PFSK-1 (cell line): Measurements from ENCODE around the gene MINDY1.

Source experiments
- FOXP2 ChIP-seq: optimal IDR thresholded peaks from 2 replicates; pipeline ENCODE3; 2011; ENCODE audit warnings: borderline replicate concordance, control low read depth, inconsistent platforms; ENCODE audit not compliant: insufficient read depth; ENCODE audit errors: extremely low read length, extremely low read depth
- POLR2AphosphoS5 ChIP-seq: IDR thresholded peaks from 2 replicates; pipeline ENCODE4 v1.6.1; 2012; ENCODE audit warnings: low read depth, mild to moderate bottlenecking, control low read depth, low read length, moderate library complexity
- SIN3A ChIP-seq: IDR thresholded peaks from 2 replicates; pipeline ENCODE4 v1.6.1; 2012; ENCODE audit warnings: mild to moderate bottlenecking, low read length, moderate library complexity, borderline replicate concordance; ENCODE audit not compliant: insufficient read depth
- TAF1 ChIP-seq: IDR thresholded peaks from 2 replicates; pipeline ENCODE4 v1.6.1; 2012; ENCODE audit warnings: low read length, control low read depth, borderline replicate concordance; ENCODE audit not compliant: insufficient read depth
- TF ChIP-seq, protein P1 (sequence below), 2 experiments: IDR thresholded peaks; 2 replicates each; pipeline versions ENCODE4 v1.6.1 to v1.8.0; 2011 to 2012; ENCODE audit warnings: low read depth in 2 of 2, low read length in 2 of 2, control low read depth in 1 of 2, inconsistent platforms in 1 of 2, mild to moderate bottlenecking in 1 of 2, moderate library complexity in 1 of 2; ENCODE audit not compliant: insufficient read depth in 1 of 2

Gene MINDY1

DNA sequence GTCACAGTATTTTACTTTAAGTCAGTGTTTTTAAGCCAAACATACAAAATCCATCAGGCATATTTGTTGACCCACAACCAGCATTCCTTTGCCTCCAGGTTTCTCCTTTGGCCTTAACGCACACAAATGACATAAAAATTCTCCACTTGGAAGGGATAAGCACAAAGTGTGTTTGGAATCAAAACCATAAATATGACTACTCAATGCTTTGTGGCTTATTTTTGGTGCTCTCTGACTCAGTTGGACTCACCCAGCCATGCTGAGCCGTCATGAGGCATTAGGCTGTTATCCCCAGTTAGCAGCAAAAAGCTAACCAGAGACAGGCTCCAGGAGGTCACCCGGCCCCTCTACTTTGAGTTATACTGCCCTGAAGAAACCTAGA, 2.5 kb upstream of the MINDY1 start:
- TF ChIP-seq POLR2AphosphoS5 (no peak), FOXP2 (no peak), TAF1 (no peak), SIN3A (no peak)
- TF ChIP-seq, protein P1, sequence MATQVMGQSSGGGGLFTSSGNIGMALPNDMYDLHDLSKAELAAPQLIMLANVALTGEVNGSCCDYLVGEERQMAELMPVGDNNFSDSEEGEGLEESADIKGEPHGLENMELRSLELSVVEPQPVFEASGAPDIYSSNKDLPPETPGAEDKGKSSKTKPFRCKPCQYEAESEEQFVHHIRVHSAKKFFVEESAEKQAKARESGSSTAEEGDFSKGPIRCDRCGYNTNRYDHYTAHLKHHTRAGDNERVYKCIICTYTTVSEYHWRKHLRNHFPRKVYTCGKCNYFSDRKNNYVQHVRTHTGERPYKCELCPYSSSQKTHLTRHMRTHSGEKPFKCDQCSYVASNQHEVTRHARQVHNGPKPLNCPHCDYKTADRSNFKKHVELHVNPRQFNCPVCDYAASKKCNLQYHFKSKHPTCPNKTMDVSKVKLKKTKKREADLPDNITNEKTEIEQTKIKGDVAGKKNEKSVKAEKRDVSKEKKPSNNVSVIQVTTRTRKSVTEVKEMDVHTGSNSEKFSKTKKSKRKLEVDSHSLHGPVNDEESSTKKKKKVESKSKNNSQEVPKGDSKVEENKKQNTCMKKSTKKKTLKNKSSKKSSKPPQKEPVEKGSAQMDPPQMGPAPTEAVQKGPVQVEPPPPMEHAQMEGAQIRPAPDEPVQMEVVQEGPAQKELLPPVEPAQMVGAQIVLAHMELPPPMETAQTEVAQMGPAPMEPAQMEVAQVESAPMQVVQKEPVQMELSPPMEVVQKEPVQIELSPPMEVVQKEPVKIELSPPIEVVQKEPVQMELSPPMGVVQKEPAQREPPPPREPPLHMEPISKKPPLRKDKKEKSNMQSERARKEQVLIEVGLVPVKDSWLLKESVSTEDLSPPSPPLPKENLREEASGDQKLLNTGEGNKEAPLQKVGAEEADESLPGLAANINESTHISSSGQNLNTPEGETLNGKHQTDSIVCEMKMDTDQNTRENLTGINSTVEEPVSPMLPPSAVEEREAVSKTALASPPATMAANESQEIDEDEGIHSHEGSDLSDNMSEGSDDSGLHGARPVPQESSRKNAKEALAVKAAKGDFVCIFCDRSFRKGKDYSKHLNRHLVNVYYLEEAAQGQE (IDR thresholded peaks at IDR 0.05; ENCODE audit: insufficient read depth in 1 of 2, low read depth in 2 of 2, low read length in 2 of 2) = no peak

DNA sequence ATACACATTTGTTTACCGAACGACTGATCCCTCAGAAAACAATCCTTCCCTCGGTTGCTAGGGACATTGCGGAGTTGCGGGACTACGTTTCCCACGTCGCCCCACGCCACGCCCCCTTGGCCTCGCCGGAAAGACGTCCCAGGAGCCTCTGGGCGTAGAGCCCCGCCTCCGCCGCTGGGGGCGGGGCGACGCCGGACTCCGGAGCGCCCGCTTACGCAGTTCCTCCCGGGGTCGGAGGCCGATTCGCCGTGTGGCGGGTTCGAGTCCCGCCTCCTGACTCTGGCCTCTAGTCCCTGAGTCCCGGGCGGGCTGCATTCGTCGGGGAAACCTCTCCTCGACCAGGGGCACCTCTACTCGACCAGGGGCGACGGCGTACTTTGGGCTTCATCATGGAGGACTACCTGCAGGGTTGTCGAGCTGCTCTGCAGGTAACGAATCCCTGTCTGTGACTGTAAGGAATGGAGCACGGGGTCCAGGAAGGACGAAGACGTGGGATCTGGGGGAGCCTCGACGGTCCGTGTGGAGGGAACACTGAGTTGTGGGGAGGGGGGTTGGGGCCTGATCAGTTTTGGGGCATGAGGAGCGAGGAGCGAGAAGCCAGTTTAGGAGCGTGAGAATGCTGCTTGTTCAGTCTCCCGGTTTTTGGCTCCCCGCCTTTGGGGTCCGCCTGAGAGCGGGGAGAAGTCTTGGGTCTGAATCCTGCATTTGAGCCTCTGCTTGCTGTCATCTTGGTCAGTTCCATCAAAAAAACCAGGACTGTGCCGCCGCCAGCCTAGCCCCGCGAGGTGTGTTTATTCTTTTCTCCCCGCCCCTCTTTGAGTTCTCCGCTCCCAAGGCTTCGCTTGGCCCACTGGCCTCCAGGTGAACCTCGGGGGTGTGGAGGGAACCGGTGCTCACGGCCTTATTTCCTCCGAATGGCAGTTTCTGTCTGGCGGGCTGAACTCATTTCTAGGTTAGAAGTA, 1.8 kb upstream of the MINDY1 start, which contains the start of gene PRUNE1:
TSS of gene PRUNE1 (plus strand) at position 206 of the 962 bp plus-strand sequence. CDS start at position 390, 184 bp downstream.
- TF ChIP-seq POLR2AphosphoS5 (peak; percentile 58), FOXP2 (peak; percentile 93), SIN3A (no peak)

DNA sequence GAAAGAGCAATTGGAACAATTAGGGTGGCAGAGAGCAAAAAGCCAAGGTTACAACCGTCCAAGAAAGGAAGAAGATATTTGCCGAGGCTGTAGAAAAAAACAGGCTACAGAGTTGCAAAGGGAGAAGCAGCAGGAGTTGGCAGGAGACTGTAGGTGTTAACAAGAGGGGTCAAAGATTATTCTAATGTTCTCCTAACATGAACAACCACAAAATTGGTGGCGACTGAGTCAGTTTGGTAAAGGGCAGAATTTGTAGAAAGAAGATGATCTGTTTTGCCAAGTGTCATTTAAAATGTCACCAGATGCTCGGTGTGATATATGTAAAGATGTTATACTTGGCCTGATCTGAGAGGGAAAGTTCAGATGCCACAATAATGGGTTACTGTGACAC, 1.1 kb upstream of the MINDY1 start:
- TF ChIP-seq FOXP2 (no peak), SIN3A (no peak)

DNA sequence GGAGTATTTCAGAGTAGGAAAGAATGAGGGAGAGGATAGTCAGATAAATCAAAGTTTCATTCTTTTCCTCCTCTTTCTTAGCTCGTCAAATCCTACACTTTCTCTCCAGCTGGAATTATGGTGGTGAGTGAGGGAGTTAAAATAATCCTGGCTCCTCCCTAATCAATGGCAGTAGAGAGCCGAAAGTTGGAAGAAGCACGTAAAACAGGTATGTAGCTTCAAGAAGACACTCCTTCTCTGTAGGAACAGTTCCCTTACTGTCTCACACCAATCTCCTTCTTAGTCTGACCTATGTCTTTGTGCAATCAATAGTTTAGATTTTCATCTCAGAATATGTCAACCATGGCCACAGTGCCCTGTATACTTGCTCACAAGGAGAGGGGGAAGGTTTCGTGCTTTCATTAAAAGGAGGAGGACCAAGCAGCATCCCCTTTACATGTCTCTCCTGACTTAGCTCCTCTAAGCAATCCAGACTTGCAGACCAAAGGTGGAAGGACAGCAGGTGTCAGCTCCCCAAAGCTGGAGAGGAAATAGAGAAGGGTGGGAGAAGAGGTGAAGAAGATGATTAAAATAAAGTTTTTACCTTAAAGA, 878 bp downstream of the MINDY1 start:
- TF ChIP-seq POLR2AphosphoS5 (no peak), SIN3A (no peak), FOXP2 (no peak), TAF1 (no peak)
- TF ChIP-seq, protein P1 (IDR thresholded peaks at IDR 0.05; ENCODE audit: insufficient read depth in 1 of 2, low read depth in 2 of 2, low read length in 2 of 2) = no peak

DNA sequence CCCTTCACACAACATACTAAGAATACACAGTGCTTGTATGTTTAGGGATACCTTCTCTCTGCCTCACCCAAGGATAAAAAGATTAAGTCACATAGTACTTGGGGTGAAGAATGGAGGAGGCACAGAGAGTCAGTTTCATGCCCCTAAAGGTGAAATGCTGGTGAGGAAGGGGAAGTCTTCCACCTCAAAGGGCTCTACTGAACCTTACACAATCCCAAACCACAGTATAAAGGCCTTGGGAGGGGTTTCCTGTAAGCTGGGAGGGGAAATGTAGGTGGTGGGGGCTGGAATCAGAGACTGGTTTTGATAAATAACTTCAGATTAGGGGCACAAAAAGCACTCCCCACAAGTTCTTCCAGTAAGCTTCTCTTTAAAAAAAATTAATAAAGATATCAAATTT, 3.5 kb downstream of the MINDY1 start:
- TF ChIP-seq, protein P1 (IDR thresholded peaks at IDR 0.05; ENCODE audit: insufficient read depth in 1 of 2, low read depth in 2 of 2, low read length in 2 of 2) = no peak
- no peak for TF ChIP-seq POLR2AphosphoS5
- no peak for TF ChIP-seq SIN3A
- no peak for TF ChIP-seq FOXP2
- no peak for TF ChIP-seq TAF1

DNA sequence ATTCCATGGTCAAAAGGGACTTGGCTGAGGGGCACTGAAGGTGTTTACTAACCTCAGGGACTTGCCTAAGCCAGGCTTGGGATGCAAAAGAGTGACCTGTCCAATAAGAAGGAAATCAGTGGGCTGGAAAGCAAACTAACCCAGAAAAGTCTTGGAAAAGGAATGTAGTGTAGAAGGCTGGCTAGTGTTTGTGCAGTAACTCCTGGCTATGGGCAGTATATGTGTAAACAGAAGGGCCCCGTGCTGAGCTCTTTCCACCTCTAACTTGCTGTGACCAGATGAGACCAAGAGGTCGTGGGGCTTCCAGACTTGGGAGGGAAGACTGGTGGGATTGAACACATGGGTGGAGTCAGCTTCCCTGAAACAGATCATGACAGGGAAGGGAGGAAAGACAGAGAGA, 4.1 kb downstream of the MINDY1 start:
- no peak for TF ChIP-seq POLR2AphosphoS5
- TF ChIP-seq FOXP2 = no peak
- TF ChIP-seq SIN3A = no peak
- TF ChIP-seq TAF1 = no peak
- TF ChIP-seq, protein P1 (IDR thresholded peaks at IDR 0.05; ENCODE audit: insufficient read depth in 1 of 2, low read depth in 2 of 2, low read length in 2 of 2) = no peak
